NT2/D1 (cell line): ENCODE measurements around the gene TNS3.

ENCODE experiments used
- DNase-seq: peaks from one replicate; pipeline ENCODE4 v3.0.0-alpha.2; 2011; ENCODE audit warnings: low read depth, low spot score
- H3K27me3 ChIP-seq: 2 replicates; pipeline ENCODE4 v1.6.0; 2011; ENCODE audit warnings: mild to moderate bottlenecking; ENCODE audit not compliant: insufficient read length, insufficient read depth
- H3K36me3 ChIP-seq: 2 replicates; pipeline ENCODE4 v1.6.1; 2011; ENCODE audit warnings: mild to moderate bottlenecking, low read length, mixed read lengths; ENCODE audit not compliant: insufficient read depth, insufficient read length
- H3K4me1 ChIP-seq: 2 replicates; pipeline ENCODE4 v1.5.1; 2011; ENCODE audit not compliant: insufficient read depth, insufficient read length
- H3K4me3 ChIP-seq: 2 replicates; pipeline ENCODE4 v1.5.1; 2011; ENCODE audit warnings: low read depth; ENCODE audit not compliant: insufficient read length
- H3K9ac ChIP-seq: 2 replicates; pipeline ENCODE4 v1.6.0; 2011; ENCODE audit warnings: low read depth; ENCODE audit not compliant: insufficient read length
- H3K9me3 ChIP-seq: 2 replicates; pipeline ENCODE4 v1.5.1; 2011; ENCODE audit warnings: mild to moderate bottlenecking, low read length; ENCODE audit not compliant: insufficient read depth
- SUZ12 ChIP-seq: IDR thresholded peaks from 2 replicates; pipeline ENCODE4 v1.6.1; 2011; ENCODE audit not compliant: insufficient read length, insufficient read depth; ENCODE audit errors: extremely low read depth
- YY1 ChIP-seq: IDR thresholded peaks from 2 replicates; pipeline ENCODE4 v1.6.1; 2011; ENCODE audit not compliant: insufficient read length, insufficient read depth
- ZNF274 ChIP-seq: IDR thresholded peaks from 2 replicates; pipeline ENCODE4 v1.6.1; 2011; ENCODE audit warnings: mild to moderate bottlenecking, low read depth, low read length

The TNS3 gene

GRCh38 chr7:47384755-47385535 is 197.0 kb downstream of the TNS3 start:
- no peaks in the 10 kb centered on the region for H3K9me3 ChIP-seq
- H3K4me1 ChIP-seq = peaks cover 12% of the 10 kb centered on the region
- H3K4me3 ChIP-seq = no peak overlapping the region
- no peak for DNase-seq
- H3K9ac ChIP-seq = no peak overlapping the region
- TF ChIP-seq YY1 (no peak), SUZ12 (no peak), ZNF274 (no peak)
- H3K36me3 ChIP-seq = peaks cover 46% of the 10 kb centered on the region
- H3K27me3 ChIP-seq = no peaks in the 10 kb centered on the region

GRCh38 chr7:47383696-47384445 is 198.0 kb downstream of the TNS3 start:
- DNase-seq = no peak
- H3K4me3 ChIP-seq = no peak overlapping the region
- H3K4me1 ChIP-seq = peaks cover 14% of the 10 kb centered on the region
- H3K9ac ChIP-seq = no peak overlapping the region
- no peaks in the 10 kb centered on the region for H3K9me3 ChIP-seq
- H3K36me3 ChIP-seq = peaks cover 43% of the 10 kb centered on the region
- TF ChIP-seq YY1 (no peak), SUZ12 (no peak), ZNF274 (no peak)
- no peaks in the 10 kb centered on the region for H3K27me3 ChIP-seq

GRCh38 chr7:47383072-47383471 is 198.8 kb downstream of the TNS3 start:
- no peak for DNase-seq
- H3K9me3 ChIP-seq = no peaks in the 10 kb centered on the region
- H3K4me1 ChIP-seq = peaks cover 17% of the 10 kb centered on the region
- H3K36me3 ChIP-seq = peaks cover 41% of the 10 kb centered on the region
- no peak for TF ChIP-seq ZNF274
- no peak for TF ChIP-seq SUZ12
- TF ChIP-seq YY1 = no peak
- H3K4me3 ChIP-seq = no peak overlapping the region
- no peaks in the 10 kb centered on the region for H3K27me3 ChIP-seq
- H3K9ac ChIP-seq = no peak overlapping the region

GRCh38 chr7:47382200-47382599 is 199.7 kb downstream of the TNS3 start:
- H3K27me3 ChIP-seq = no peaks in the 10 kb centered on the region
- TF ChIP-seq YY1 = no peak
- no peak for TF ChIP-seq ZNF274
- no peak for TF ChIP-seq SUZ12
- peaks cover 17% of the 10 kb centered on the region for H3K4me1 ChIP-seq
- H3K4me3 ChIP-seq = no peak overlapping the region
- H3K9ac ChIP-seq = no peak overlapping the region
- H3K9me3 ChIP-seq = no peaks in the 10 kb centered on the region
- no peak for DNase-seq
- peaks cover 33% of the 10 kb centered on the region for H3K36me3 ChIP-seq

GRCh38 chr7:47381134-47381495 is 200.8 kb downstream of the TNS3 start:
- peaks cover 17% of the 10 kb centered on the region for H3K4me1 ChIP-seq
- H3K27me3 ChIP-seq = no peaks in the 10 kb centered on the region
- DNase-seq = no peak
- H3K9ac ChIP-seq = peak overlapping the region; percentile 43
- H3K36me3 ChIP-seq = peaks cover 31% of the 10 kb centered on the region
- no peaks in the 10 kb centered on the region for H3K9me3 ChIP-seq
- no peak overlapping the region for H3K4me3 ChIP-seq
- no peak for TF ChIP-seq YY1
- TF ChIP-seq SUZ12 = no peak
- no peak for TF ChIP-seq ZNF274

GRCh38 chr7:47380325-47381133 is 201.4 kb downstream of the TNS3 start:
- DNase-seq = no peak
- peaks cover 31% of the 10 kb centered on the region for H3K36me3 ChIP-seq
- H3K9ac ChIP-seq = peak overlapping the region; percentile 37
- H3K4me1 ChIP-seq = peaks cover 17% of the 10 kb centered on the region
- H3K4me3 ChIP-seq = no peak overlapping the region
- no peaks in the 10 kb centered on the region for H3K9me3 ChIP-seq
- no peaks in the 10 kb centered on the region for H3K27me3 ChIP-seq
- no peak for TF ChIP-seq YY1
- TF ChIP-seq SUZ12 = no peak
- no peak for TF ChIP-seq ZNF274
